ENCODE measurements around the gene PLA2G4C. TPM values are rescaled to one million over a fixed set of nuclear protein-coding genes. Genes with fewer than 3 reads are reported as not detected.

Gene PLA2G4C
- total RNA-seq, 2 donors from 2014 or later = 23.2 to 40.0 TPM

DNA sequence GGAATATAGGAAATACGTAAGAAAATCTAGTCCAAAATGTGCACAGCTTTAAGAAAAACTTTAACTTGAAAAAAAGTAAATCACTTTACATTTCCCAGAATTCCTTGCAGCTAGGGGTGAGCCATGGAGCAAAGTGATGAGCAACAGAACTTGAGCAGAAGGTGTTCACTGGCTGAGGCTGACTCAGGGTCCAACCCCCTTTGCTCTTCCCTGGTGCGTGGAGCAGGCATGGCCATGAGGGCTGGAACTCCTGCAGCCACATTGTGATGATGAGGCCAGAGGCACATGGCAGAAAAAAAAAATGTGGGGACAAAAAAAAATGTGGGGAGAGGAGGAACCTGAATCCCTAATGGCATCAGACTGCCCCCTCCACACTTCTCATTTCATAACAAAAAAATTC is 9.9 kb upstream of the PLA2G4C start:
- TF ChIP-seq, protein P1, sequence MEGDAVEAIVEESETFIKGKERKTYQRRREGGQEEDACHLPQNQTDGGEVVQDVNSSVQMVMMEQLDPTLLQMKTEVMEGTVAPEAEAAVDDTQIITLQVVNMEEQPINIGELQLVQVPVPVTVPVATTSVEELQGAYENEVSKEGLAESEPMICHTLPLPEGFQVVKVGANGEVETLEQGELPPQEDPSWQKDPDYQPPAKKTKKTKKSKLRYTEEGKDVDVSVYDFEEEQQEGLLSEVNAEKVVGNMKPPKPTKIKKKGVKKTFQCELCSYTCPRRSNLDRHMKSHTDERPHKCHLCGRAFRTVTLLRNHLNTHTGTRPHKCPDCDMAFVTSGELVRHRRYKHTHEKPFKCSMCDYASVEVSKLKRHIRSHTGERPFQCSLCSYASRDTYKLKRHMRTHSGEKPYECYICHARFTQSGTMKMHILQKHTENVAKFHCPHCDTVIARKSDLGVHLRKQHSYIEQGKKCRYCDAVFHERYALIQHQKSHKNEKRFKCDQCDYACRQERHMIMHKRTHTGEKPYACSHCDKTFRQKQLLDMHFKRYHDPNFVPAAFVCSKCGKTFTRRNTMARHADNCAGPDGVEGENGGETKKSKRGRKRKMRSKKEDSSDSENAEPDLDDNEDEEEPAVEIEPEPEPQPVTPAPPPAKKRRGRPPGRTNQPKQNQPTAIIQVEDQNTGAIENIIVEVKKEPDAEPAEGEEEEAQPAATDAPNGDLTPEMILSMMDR (IDR thresholded peaks at IDR 0.05) = no peak

DNA sequence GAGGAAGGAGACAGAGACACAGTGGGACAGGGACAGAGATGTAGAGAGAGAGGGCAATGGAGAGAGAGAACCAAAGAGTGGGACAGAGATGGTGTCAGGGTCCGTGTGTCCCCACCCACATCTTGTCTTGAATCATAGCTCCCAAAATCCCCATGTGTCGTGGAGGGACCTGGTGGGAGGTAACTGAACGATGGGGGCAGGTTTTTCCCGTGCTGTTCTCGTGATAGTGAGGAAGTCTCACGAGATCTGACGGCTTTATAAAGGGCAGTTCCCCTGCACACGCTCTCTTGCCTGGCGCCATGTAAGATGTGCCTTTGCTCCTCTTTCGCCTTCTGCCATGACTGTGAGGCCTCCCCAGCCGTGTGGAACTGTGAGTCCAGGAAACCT is 7.5 kb upstream of the PLA2G4C start:
- no peak overlapping the region for H3K27ac ChIP-seq

More for the DNA sequence above, 9.9 kb upstream of the PLA2G4C start:
- H3K9me3 ChIP-seq = no peaks in the 10 kb centered on the region
- no peaks in the 10 kb centered on the region for H3K36me3 ChIP-seq
- H3K27ac ChIP-seq = no peak overlapping the region
- peaks cover 0 to 7% of the 10 kb centered on the region in 2 donors for H3K4me1 ChIP-seq
- DNase-seq (ENCODE audit: low spot score) = no peak
- no peaks in the 10 kb centered on the region for H3K27me3 ChIP-seq
- H3K4me3 ChIP-seq = no peak overlapping the region

DNA sequence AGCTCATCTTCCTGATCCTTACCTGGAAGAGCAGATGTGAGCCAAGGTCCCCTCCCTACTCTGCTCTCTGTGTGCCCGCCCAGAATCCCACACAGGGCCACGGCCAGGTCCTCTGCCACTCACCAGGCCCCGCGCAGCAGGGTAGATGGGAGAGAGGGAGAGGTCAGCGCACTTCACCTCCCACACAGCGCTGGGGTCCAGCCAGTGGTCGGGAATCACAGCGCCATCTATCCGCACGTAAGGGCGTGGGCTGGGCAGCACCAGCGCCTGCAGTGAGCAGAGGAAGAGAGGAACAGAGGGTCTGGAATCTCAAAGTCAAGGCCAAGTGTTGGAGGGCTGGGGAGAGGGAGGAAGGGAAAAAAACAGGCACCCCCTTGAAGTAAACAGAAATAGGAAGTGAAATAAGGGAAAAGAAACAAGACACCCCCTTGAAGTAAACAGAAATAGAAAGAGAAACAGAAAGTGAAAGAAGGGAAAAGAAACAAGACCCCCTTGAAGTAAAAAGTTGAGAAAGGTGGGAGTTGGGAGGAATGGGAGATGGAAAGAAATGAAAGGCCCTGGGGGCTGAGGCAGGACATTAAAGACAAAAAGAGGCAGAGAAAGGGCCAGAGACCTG is 7.0 kb upstream of the PLA2G4C start:
- Histone ChIP-seq H3K9me3 (no peaks in the 10 kb centered on the region), H3K4me3 (no peak overlapping the region), H3K27me3 (no peaks in the 10 kb centered on the region), H3K27ac (no peak overlapping the region), H3K4me1 (peaks cover 0 to 7% of the 10 kb centered on the region in 2 donors), H3K36me3 (no peaks in the 10 kb centered on the region)
- TF ChIP-seq, protein P1 (IDR thresholded peaks at IDR 0.05) = no peak
- DNase-seq (ENCODE audit: low spot score) = no peak

More for the DNA sequence above, 7.5 kb upstream of the PLA2G4C start:
- TF ChIP-seq, protein P1 (IDR thresholded peaks at IDR 0.05) = no peak
- no peaks in the 10 kb centered on the region for H3K9me3 ChIP-seq
- no peaks in the 10 kb centered on the region for H3K27me3 ChIP-seq
- H3K4me3 ChIP-seq = no peak overlapping the region
- H3K4me1 ChIP-seq = peaks cover 0 to 7% of the 10 kb centered on the region in 2 donors
- H3K36me3 ChIP-seq = no peaks in the 10 kb centered on the region
- no peak for DNase-seq (ENCODE audit: low spot score)

DNA sequence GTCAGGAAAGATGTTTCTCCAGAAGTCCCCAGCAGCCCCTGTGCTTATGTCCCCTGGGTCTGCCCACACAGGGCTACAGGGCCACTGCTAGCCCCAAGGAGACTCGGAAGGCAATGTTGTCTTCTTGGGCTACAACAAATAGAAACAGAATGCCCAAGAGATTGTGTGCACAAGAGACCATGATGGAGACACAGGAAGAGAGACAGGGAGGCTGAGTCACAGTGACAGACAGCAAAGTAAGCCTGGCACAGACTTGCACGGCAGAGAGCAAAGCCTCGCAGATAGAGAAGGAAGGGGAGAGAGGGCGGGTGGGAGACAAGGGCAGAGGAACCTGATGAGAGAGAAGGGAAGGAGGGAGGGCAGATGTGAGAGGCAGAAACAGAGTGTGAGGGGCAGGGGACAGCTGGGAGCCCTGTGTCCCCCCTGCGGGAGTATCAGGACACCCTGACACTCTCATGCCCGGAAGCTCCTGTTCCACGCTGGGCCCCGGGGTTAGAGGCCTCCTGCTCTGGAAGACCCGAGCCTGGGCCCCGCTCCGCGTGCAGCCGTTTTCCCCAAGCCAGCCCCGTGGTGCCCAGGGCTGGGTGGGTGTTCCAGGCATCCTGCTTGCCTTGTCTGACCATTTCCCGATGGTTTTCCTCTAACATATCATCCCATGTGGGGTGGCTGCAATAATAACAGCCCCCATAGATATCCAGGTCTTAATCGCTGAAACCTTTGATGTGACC is 2.7 kb upstream of the PLA2G4C start:
- no peak overlapping the region for H3K4me3 ChIP-seq
- no peak for DNase-seq (ENCODE audit: low spot score)
- TF ChIP-seq, protein P1 (IDR thresholded peaks at IDR 0.05) = no peak
- no peaks in the 10 kb centered on the region for H3K27me3 ChIP-seq
- H3K9me3 ChIP-seq = no peaks in the 10 kb centered on the region
- H3K36me3 ChIP-seq = no peaks in the 10 kb centered on the region
- H3K27ac ChIP-seq = no peak overlapping the region
- peaks cover 0 to 14% of the 10 kb centered on the region in 2 donors for H3K4me1 ChIP-seq

DNA sequence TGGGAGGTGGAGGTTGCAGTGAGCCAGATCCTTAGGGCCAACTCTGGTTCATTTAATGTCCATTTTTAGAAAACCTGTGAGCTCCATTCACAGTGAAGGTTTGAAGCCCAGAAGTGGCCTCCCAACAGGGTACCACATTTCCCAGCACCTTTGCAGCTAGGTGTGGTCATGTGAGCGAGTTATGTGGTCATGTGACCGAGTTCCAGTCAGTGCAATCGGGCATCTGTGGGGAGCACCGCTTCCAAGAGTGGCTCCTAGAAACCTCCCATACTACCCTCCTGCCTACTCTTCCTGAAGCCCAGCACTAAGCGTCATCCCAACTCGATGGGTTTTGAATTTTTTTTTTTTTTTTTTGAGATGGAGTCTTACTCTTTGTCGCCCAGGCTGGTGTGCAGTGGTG is 663 bp upstream of the PLA2G4C start:
- Histone ChIP-seq H3K9me3 (no peaks in the 10 kb centered on the region), H3K36me3 (no peaks in the 10 kb centered on the region), H3K27me3 (no peaks in the 10 kb centered on the region), H3K4me1 (peaks cover 0 to 27% of the 10 kb centered on the region in 2 donors), H3K27ac (peak overlapping the region; percentile 99), H3K4me3 (no peak overlapping the region)
- no peak for DNase-seq (ENCODE audit: low spot score)
- TF ChIP-seq, protein P1 (IDR thresholded peaks at IDR 0.05) = no peak

Measured in right atrium auricular region (tissue), 2 donors.